Activated CD4-positive, alpha-beta T cell treated with anti-CD3 and anti-CD28 coated beads for 48 hours (primary cell): ENCODE data around the gene TNK2.
"Not testable (repeated sequence)": the region's sequence is repeated elsewhere in the genome, so short reads cannot be mapped to it uniquely, and the experiment has no call there.

Experiments used
- DNase-seq: peaks from one replicate; pipeline ENCODE4 v3.0.0-alpha.2; 2020

Gene TNK2

DNA sequence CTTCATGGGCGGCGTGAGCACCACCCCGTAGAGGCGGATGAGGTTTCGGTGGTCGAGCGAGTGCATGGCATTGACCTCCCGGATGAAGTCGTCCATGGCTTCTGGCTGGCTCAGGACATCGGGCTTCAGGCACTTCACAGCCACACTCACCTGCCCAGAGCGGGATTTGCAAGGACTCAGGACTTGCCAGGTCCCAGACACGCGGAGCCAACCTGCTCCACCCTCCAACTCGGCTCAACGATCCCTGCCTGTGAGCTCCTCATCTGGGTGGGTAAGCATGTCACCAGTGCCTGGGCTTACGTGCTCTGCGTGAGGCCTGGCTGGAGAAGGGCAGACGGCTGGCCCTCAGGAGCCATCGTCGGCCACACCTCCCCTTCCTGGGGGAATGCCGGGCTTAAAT lies 25.2 kb downstream of the TNK2 start:
- DNase-seq, result no peak

DNA sequence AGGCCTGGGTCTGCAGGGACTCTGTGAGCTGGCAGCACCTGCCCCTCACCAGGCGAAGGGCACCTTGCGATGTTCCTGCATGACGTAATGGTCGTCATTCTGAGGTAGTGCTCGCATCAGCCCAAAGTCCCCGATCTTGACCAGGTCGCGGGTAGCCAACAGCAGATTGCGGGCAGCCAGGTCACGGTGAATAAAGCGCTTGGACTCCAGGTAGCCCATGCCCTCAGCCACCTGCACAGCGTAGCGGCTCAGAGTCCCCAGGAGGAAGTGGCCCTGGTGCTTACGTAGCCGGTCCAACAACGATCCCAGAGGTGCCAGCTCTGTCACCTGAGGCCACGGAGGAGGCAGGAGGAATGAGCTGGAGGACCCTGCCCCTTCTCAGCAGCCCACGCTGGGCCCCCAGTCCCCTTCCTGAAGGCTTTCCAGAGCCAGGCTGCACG lies 26.3 kb downstream of the TNK2 start:
- DNase-seq, result no peak

DNA sequence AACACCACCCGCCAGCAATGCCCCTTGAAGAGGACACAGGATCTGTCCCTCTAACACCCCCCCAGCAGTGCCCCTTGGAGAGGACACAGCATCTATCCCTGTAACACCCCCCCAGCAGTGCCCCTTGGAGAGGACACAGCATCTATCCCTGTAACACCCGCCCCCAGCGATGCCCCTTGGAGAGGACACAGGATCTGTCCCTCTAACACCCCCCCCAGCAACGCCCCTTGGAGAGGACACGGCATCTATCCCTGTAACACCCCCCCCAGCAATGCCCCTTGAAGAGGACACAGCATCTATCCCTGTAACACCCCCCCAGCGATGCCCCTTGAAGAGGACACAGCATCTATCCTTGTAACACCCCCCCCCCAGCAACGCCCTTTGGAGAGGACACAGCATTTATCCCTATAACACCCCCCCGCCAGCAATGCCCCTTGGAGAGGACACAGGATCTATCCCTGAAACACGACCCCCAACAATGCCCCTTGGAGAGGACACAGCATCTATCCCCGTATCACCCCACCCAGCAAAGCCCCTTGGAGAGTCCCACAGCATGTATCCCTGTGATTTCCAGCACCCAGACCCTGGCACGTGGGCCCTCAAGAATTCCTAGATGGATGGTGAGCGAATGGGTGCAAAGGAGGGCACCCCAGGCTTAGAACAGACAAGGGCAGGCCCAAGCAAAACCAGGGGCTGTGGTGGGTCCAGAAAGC lies 26.9 kb downstream of the TNK2 start:
- DNase-seq, result no peak

DNA sequence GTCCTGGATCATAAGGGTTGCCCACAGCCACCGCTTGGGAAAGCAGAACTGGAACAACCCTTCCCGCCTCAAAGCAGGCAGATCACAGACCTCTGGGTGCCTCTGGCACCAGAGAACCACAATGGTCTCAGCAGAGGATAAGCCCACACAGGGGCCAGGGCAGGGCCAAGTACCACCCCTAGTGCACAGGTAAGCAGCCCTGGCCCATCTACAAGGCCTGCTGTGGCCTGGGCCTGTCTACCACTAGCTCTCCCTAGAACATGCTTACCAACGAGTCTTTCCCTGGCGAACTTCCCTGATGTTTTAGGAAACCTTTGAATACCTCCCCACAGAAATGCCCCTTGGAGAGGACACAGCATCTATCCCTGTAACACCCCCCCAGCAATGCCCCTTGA lies 28.3 kb downstream of the TNK2 start:
- no peak for DNase-seq

DNA sequence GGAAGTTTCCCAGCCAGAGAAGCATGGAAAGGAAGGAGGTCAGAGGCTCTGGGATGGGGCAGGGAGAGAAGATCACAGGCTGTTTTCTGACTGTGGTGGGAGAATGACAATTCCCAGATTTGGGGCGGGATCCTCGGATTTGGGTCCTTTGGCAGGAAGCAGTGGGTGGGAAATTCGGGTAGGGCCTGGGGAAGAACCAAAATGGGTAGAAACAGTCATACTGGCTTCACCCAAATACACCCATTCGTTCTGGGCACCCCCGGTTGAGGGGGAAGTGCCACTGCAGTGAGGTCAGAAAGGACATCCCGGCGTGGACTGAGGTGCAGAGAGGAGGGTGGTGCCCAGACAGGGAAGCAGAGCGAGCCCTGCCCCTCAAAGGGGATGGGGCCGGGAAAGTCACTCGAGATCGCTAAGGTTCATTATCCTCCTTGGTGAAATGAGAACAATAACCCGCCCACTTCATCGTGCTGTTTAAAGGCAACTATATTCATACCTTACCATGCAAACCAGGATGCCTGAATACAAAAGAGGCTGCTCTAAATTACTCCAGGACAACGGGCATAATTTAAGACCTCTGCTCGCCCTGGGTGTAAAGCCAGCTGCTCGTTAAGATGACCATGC lies 28.8 kb downstream of the TNK2 start:
- no peak for DNase-seq

DNA sequence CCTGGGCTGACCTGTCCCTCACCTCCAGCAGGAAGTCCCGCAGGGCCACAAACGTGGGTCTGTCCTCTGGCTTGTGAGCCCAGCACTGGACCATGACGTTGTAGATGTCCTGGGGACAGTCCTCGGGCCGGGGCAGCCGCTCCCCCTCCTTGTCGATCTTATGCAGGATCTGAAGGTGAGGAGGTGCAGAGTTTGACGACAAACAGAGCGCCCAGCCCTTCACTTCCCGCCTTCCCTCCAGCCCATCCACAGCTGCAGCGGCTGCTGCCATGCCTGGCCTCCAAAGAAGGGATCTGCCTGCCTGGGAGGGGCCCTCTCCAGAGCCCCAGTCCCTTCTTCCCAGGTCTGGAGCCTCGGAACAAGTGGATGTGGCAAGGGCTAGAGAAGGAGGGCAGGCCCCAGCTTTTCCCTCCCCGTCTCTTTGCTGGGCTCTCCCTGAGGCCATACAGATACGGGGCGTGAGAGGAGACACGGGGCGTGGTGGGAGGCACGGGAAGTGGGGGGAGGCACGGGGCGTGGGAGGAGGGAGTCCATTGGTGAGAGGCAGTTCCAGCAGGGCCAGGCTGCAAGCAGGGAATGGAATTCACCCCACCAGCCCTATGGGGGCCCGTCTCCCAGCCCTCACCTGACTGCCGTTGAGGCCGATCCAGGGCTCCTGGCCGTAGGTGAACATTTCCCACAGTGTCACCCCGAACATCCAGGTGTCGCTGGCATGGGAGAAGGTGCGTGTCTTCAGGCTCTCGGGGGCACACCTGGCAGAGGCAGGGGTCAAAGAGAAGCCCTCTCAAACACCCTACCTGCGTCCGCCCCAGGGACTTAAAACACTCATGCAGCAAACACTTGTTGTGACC lies 29.7 kb downstream of the TNK2 start:
- DNase-seq, result no peak

DNA sequence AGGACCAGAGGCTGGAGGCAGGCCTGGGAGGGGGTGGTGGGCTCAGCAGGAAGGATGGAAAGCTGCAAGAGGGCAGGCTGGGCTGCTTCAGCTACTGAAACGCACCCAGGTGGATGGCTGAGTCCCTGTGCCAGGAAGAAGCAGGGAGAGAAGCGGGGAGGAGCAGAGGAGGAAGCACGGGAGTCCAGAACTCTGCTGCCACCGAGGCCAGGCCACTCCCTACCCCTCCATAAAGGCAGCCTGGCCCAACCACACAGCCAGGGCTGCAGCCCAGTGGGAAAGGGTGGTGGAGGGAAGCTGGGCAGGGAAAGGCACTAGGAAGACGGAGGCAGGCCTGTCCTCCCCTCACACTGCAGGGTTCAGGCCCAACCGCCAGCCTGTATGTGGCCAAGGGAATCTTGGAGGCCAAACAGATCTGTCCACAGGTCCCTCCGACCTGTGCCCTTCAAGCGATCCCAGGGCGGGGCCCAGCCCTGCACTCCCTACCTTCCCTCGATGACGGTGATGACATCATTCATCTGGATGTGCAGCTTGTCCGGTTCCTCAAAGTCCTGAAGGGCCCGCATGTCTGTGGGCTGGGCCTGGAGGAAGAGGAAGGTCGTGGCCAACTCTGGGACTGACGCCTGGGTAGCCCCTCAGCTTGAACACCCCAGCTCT lies 30.5 kb downstream of the TNK2 start:
- no peak for DNase-seq

DNA sequence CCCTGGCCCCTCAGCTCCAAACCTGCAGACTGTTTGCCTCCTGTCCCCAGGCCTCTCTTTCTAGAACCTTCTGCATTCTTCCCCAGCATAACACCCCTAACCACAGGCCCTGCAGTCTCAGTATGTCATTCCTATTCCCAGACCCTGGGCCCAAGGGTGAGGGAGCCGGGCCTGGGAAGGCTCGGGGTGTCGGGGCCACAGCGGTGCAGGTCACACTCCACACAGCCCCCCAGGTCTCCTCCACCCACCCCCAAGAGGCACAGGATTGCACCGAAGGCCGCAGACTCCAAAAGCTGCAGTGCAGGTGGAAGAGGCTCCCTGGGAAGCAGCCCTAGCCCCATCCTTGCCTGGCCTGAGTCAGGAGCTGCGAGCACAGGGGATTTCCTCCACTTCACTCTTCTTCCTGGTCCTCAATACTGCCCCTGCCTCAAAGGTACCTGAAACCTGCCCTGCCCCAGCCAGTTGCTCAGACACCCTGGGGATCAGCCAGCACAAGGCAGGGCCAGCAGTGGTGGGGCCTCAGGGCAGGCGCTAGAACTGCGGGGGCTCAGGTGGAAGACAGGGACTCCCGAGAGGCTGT lies 31.1 kb downstream of the TNK2 start:
- no peak for DNase-seq

DNA sequence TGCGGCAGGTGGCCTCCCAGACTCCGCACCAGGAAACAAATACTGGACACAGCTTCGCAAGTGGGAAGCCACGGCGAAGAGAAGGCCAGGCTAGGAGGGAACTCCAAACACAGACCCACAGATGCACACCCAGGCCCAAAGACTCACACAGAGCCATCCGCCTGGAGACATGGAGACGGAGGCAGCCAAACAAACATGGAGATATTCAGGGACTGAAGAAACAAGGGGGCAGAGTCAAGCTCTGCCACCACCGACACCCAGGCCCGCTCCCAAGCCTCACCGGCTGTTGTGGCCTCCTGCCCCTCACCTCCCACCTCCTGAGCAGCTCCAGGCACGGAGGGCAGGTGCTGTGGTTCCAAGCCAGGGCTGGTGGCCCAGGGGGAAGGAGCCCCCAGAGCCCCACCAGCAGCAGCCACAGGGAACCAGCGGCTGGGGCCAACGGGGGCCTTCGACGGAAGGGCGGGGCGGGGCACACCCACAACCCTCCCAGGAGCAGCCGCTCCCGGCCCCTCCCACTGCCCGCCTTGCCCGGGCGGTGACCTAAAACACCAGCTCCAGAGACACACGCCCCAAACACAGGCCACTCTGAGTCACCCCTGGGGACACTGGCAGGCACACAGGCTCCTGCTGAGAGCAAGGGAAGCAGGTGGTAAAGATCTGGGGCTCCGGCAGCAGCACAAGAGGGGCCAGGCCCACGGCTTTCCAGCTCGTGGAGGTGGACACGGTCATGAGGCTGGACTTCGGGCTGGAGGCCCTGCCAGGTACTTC lies 31.9 kb downstream of the TNK2 start:
- no peak for DNase-seq

DNA sequence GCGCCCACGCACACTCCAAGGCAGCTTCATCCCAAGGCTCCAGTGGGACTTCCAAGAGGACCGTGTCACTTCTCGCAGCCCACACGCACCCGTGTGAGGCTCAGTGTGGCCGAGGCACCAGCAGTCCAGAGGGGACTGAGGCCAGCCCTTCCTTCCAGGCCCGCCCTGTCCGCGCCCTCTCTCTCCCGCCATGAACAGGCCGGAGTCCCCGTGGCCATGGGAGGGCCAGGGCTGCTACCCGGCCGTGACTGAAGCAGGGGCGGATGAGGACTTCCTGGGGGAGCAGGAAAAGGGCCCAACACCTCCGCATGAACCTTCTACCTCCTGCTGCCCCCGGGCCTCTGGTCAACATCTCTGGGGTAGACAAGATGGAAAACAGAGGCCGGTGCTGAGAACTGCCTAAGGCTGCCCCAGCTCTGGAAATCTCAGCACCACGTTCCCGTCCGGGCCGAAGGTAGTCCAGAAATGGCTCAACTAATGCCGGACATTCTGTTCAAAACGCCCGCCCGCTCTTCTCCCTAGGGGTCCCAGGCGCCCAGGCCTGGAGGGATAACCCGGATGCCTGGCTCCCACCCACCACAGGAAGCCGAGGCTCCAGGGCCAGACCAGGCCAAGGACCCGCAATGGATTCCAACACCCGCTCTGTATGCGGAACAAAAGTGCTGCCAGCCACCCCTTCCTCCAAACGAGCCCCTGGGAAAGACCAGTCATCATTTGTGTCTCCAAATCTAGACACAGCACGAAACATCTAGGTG lies 32.7 kb downstream of the TNK2 start:
- no peak for DNase-seq

DNA sequence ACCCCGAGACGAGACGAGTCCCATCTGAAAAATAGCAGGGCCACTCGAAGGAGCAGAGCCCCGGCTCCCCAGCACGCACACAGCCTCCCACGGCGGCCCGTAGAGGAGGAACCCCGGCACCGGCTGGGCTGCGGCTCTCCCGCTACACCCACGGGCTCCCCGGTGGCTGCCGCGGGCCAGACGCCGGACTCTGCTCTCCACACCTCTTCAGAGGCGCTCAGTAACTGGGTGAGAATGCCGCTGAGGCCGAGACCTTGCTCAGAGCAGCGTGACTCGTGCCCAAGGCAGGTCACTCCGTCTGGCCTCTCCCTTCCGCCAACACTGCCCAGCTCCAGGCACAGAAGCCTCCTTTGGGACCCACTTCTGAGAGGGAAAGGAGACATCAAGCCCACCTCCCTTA lies 34.4 kb downstream of the TNK2 start:
- DNase-seq, result no peak

DNA sequence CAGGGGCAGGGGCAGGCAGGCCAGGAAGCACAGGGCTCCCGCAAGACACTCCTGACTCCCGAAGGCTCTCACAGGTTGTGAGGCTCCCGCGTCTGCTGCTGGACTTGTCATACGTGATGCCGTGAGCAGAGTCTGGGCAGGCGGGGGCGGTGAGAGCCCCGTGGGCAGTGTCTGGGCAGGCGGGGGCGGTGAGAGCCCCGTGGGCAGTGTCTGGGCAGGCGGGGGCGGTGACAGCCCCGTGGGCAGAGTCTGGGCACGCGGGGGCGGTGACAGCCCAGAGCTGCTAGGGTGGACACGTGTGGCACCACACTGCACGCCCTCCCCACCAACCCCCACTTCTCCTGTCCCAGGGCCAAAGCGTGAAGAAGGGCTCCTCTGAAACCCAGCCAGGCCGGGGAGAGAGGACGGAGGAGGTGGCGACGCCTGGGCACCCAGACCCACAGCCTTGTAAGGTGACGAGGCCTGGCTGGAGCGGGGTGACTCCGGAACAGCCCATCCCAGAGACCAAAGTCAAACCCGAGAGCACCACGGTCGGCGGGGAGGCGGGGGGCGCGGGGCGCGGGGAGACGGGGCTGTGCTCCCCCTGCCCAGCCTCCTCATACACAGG lies 35.0 kb downstream of the TNK2 start:
- no peak for DNase-seq

DNA sequence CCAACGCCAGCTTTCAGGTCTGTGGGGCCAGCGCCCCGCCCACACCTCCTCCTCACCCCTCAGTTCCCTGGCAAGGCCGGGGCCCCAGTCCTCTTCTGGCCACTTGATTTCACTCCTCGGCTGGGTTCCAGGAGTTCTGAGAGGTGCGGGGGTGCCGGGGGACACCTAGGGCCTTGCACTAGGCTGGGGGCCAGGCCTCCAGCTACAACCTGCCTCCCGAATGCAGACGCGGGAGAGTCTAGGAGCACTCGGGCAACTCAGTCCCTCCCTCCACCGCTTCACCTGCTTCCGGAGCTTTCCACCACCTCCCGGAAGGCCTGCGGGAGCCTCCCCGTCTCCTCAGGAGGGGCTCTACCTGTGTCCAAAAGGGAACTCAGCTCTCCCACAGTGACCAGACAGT lies 35.6 kb downstream of the TNK2 start:
- no peak for DNase-seq

DNA sequence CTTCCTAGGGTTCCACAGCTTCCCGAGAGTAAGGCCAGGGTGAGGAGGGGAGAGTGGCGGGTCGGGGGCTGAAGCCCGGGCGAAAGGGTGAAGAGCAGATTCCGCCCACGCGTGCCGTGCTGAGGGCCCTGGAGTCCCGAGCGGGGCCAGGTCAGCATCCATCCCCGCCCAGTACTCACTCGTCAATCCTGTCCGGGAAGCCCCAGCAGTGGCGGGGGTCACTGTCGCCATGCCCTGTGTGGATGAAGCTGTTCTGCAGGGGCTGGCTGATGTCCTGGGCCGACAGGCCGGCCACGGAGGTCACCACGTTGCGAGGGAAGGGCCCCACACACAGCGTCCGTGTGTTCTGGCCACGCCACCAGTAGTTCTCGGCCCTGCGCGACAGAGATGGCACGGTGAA lies 36.3 kb downstream of the TNK2 start:
- DNase-seq, result no peak

DNA sequence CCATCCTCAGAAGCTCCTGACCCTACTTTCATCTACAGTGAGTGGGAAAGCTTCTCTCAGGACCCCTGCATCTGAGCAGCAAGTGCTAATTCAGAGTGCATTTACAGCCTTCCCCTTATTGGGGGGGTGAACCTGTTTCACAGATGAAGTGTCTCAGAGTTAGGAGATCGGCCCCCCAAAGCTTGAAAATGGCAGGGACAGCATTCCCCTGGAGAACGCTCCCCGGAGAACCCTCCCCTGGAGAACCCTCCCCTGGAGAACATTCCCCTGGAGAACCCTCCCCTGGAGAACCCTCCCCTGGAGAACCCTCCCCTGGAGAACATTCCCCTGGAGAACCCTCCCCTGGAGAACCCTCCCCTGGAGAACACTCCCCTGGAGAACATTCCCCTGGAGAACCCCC lies 36.7 kb downstream of the TNK2 start:
- DNase-seq, result not testable (repeated sequence)

DNA sequence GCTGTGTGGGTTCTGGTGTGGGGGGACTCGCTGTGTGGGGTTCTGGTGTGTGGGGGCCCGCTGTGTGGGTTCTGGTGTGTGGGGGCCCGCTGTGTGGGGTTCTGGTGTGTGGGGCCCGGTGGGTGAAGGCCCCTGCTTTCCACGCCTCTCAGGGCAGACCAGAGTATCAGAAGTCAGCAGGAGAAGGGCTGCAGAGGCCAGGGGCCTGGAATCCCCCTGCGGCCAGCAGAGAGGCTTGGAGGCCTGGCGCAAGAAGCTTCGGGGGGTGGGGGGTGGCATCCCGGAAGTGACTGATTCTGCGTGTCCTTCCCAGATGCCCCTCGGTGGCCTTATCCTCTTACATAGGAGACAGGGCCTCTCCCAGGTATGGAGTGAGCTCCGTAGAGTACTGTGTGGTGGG lies 37.4 kb downstream of the TNK2 start:
- no peak for DNase-seq

DNA sequence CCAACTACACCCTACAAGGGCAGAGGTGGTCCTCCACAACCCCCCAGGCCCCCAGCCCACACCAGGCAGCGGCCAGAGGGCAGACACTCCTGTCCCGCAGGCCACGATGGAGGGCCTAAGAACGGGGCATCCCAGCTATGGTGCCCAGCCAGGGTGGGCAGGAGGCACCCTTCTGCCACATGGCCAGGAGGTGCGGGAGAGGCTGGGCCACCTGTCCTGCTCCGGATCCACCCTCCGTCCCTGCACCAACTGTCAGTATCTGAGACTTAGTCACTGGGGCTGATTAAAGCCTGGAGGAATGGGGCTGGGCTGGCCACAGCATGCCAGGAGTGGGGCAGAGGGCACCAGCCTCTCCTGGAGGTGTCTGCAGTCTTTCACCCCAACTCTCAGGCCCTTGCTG lies 37.9 kb downstream of the TNK2 start:
- DNase-seq, result no peak

DNA sequence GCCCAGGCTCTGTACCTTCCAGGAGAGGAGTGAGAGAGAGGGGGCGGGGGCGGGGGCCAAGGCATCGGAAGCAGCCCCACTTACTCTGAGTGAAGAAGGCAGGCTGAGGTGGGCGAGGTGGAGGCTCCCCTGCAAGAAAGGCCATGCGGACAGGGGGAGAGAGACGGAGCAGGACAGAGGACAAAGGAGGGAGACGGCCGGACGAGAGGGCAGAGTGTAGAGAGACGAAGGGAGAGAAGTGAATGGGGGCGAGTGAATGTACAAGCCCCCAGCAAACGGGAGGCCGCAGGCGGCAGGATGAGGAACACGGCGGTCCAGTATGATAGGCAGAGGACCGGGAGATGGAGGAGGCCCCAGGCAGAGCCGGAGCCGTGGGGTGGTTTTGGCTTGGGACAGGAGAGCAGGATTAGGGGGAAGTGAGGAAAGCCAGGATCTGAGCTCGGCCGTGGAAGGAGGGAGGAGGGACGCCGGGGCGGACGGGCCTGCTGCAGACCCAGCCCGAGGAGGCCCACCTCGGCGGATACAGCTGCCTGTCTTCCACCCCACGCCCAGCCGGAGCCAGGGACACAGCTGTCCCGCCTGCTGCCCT lies 38.8 kb downstream of the TNK2 start:
- no peak for DNase-seq

DNA sequence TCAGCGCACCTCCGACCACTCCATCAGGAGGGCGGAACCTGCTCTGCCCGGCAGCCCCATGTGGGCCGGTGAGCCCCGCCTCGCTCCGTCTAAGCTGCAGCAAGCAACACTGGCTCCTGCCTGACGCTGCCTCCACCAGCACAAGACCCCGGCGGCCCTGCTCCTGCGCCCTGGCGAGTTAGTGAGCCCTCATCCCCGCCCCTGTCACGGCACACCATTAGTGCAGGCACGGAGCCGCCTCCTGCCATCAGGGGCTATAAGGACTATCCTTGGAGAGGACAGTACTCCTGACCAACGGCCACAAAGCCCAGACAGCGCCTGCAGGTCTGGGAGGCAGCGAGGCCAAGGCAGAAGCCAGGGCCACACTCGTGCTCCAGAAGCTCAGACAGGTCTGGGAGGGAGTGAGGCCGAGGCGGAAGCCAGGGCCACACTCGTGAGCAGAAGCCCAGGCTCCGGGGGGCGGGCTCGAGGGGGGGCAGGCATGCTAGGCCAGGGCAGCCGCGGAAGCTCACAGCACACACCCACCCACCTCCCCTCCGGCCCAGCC lies 39.4 kb downstream of the TNK2 start:
- no peak for DNase-seq

DNA sequence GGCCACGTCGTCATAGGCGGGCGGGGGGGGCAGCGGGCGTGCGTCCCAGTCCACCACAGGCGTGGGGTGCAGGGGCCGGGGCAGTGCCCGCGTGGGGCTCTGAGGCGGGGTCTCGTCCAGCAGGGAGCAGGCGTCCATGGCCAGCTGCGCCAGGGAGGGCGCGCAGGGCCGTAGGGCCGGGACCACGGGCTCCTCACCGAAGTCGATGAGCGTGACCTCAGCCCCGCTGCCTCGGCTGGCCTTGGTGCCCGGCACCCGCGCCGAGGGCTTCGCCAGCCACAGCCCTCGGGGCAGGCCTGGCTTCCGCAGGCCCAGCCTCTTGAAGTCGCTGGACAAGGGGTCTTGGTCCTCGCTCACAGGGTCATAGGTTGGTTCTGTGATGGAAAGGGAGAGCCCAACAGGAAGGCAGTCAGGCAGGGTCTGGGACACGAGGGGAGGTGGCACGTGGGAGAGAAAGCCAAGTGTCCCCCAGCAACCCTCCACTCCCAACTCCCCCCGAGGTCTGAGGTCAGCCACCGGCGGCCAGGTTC lies 40.0 kb downstream of the TNK2 start:
- DNase-seq, result no peak
